Keratinocyte (primary cell): Measurements from ENCODE around the gene DIAPH1. TPM values are rescaled to one million over a fixed set of nuclear protein-coding genes. Genes with fewer than 3 reads are reported as not detected.

Experiments
- DNase-seq: peaks from one replicate; pipeline ENCODE4 v3.0.0-alpha.2; 2011; ENCODE audit warnings: low read depth, missing footprints, low spot score
- FAIRE-seq: peaks from 2 replicates; lab custom pipeline; 2011; peaks lifted over from hg19 to GRCh38; lab: Jason Lieb, UNC
- H2AFZ ChIP-seq: 2 replicates; pipeline ENCODE4 v1.6.0; 2012; ENCODE audit warnings: low read length, control low read depth, inconsistent platforms; ENCODE audit not compliant: control insufficient read depth
- H3K27ac ChIP-seq: 2 replicates; pipeline ENCODE4 v1.5.1; 2011; ENCODE audit warnings: low read length; ENCODE audit not compliant: control insufficient read depth, insufficient read depth
- H3K27me3 ChIP-seq: 3 replicates; pipeline ENCODE4 v1.6.0; 2011; ENCODE audit warnings: low read length; ENCODE audit not compliant: control insufficient read depth, insufficient read depth; ENCODE audit errors: extremely low read depth
- H3K36me3 ChIP-seq, 2 experiments: 2 replicates in 1 of 2; 3 replicates in 1 of 2; pipeline ENCODE4 v1.5.1; 2011; ENCODE audit warnings: low read length in 2 of 2, mild to moderate bottlenecking in 1 of 2; ENCODE audit not compliant: control insufficient read depth in 2 of 2, insufficient read depth in 2 of 2; ENCODE audit errors: extremely low read depth in 1 of 2
- H3K4me1 ChIP-seq: 3 replicates; pipeline ENCODE4 v1.5.1; 2011; ENCODE audit warnings: low read length; ENCODE audit not compliant: control insufficient read depth, insufficient read depth; ENCODE audit errors: extremely low read depth
- H3K4me2 ChIP-seq: 3 replicates; pipeline ENCODE4 v1.6.0; 2011; ENCODE audit warnings: low read depth, low read length; ENCODE audit not compliant: control insufficient read depth, insufficient read depth; ENCODE audit errors: extremely low read depth
- H3K4me3 ChIP-seq, 3 experiments: fragments of 200-600 bp in 1 of 3; sonication (generic) in 1 of 3; 2 replicates in 2 of 3; 3 replicates in 1 of 3; pipeline ENCODE4 v1.5.1; 2011 to 2016; ENCODE audit warnings: low read length in 3 of 3, mild to moderate bottlenecking in 3 of 3, control low read depth in 2 of 3, inconsistent platforms in 1 of 3, low read depth in 1 of 3, mixed read lengths in 1 of 3, mixed run types in 1 of 3, moderate library complexity in 1 of 3; ENCODE audit not compliant: control insufficient read depth in 2 of 3, insufficient read depth in 2 of 3; ENCODE audit errors: extremely low read depth in 1 of 3
- H3K79me2 ChIP-seq: 2 replicates; pipeline ENCODE4 v1.6.0; 2012; ENCODE audit warnings: low read length; ENCODE audit not compliant: control insufficient read depth, insufficient read depth
- H3K9ac ChIP-seq: 3 replicates; pipeline ENCODE4 v1.6.0; 2011; ENCODE audit warnings: low read length; ENCODE audit not compliant: control insufficient read depth, insufficient read depth; ENCODE audit errors: extremely low read depth
- H3K9me1 ChIP-seq: 3 replicates; pipeline ENCODE4 v1.6.0; 2011; ENCODE audit warnings: low read length; ENCODE audit not compliant: control insufficient read depth, insufficient read depth; ENCODE audit errors: extremely low read depth
- H3K9me3 ChIP-seq: 2 replicates; pipeline ENCODE4 v1.5.1; 2012; ENCODE audit warnings: low read depth, low read length; ENCODE audit not compliant: control insufficient read depth
- H4K20me1 ChIP-seq: 3 replicates; pipeline ENCODE4 v1.6.0; 2011; ENCODE audit warnings: low read length; ENCODE audit not compliant: control insufficient read depth, insufficient read depth; ENCODE audit errors: extremely low read depth
- CTCF ChIP-seq, 3 experiments: IDR thresholded peaks in 1 of 3; conservative IDR thresholded peaks in 1 of 3; optimal IDR thresholded peaks in 1 of 3; 2 replicates in 2 of 3; 3 replicates in 1 of 3; pipeline versions ENCODE3 to v1.5.1; 2011; ENCODE audit warnings: low read length in 3 of 3, mild to moderate bottlenecking in 3 of 3, moderate library complexity in 2 of 3, control low read depth in 1 of 3, inconsistent platforms in 1 of 3; ENCODE audit not compliant: insufficient read depth in 2 of 3; ENCODE audit errors: extremely low read depth in 1 of 3
- EZH2 ChIP-seq: IDR thresholded peaks from one replicate; pipeline ENCODE4 v1.6.1; 2012; ENCODE audit warnings: inconsistent platforms, mild to moderate bottlenecking, low read length, moderate library complexity
- dilution Hi-C: fragments of 300-500 bp; cut with MboI; formaldehyde crosslinking; loops from one replicate; pipeline ENCODE4 v1.7.0; 2020; ENCODE audit warnings: low sequenced_read_pairs; ENCODE audit not compliant: extremely low pct_ligation_motif_present
- polyA plus RNA-seq, 5 experiments: library from polyadenylated mRNA; depleted of rRNA in 3 of 5; stranded (reverse) in 3 of 5; stranded (forward) in 1 of 5; unstranded in 1 of 5; fragments of >200 nt; gene quantifications; 1 replicate in 1 of 5; 2 replicates in 3 of 5; 3 replicates in 1 of 5; pipeline versions ENCODE4 v1.2.1 to v1.2.3, GENCODE V29; 2011 to 2012; ENCODE audit warnings: missing spikeins in 2 of 5, low read depth in 1 of 5, low replicate concordance in 1 of 5

DIAPH1 gene
- polyA plus RNA-seq, 1 donor (not counting 4 experiments of a cell fraction or from before 2014, with no cell fraction given): 72.0 TPM

DNA sequence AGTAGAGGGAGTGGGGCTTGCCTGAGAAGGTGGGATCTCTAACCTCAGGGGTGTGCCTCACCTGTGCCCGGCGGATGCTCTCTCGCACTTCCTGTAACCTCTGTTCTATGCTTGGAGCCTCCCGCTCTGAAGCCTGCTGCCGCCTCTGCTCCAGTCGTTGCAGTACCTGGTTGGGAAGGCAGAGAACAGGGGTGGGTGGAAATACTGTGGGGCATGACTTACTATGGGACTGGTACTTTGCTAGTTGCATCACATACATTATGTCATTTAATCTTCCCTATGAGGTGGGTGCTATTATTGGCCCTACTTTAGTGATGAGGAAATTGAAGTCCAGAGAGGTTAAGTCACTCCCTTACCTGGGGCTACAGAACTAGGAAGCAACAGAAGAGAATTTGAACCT lies 27.2 kb upstream of the DIAPH1 start:
- no peaks in the 10 kb centered on the region for H3K79me2 ChIP-seq
- TF ChIP-seq EZH2: no peak
- no peak for TF ChIP-seq CTCF (optimal IDR thresholded peaks at IDR 0.05 in 1 of 3, IDR thresholded peaks at IDR 0.05 in 1 of 3, conservative IDR thresholded peaks at IDR 0.05 in 1 of 3; ENCODE audit: extremely low read depth in 1 of 3, insufficient read depth in 2 of 3, low read length in 3 of 3)
- no peak for DNase-seq
- no peak overlapping the region for H2AFZ ChIP-seq
- dilution Hi-C loops: no loop called here
- peaks cover 2% of the 10 kb centered on the region for H3K9me1 ChIP-seq
- no peak overlapping the region for H3K27ac ChIP-seq
- peaks cover 16% of the 10 kb centered on the region for H3K4me1 ChIP-seq
- H3K4me2 ChIP-seq: no peak overlapping the region
- peaks cover 4 to 8% of the 10 kb centered on the region in 2 experiments for H3K36me3 ChIP-seq
- FAIRE-seq: no peak
- no peaks in the 10 kb centered on the region for H3K9me3 ChIP-seq
- peaks cover 3% of the 10 kb centered on the region for H4K20me1 ChIP-seq
- no peaks in the 10 kb centered on the region for H3K27me3 ChIP-seq
- no peak overlapping the region for H3K4me3 ChIP-seq
- H3K9ac ChIP-seq: no peak overlapping the region

GRCh38 chr5:141641634-141642267 lies 23.0 kb upstream of the DIAPH1 start:
- DNase-seq: no peak
- H3K79me2 ChIP-seq: no peaks in the 10 kb centered on the region
- peaks cover 2% of the 10 kb centered on the region for H3K9me1 ChIP-seq
- H3K36me3 ChIP-seq: peaks cover 5 to 8% of the 10 kb centered on the region in 2 experiments
- peaks cover 3% of the 10 kb centered on the region for H4K20me1 ChIP-seq
- H3K9ac ChIP-seq: no peak overlapping the region
- no peak overlapping the region for H2AFZ ChIP-seq
- H3K27ac ChIP-seq: no peak overlapping the region
- H3K4me1 ChIP-seq: peaks cover 15% of the 10 kb centered on the region
- H3K4me2 ChIP-seq: no peak overlapping the region
- no peak overlapping the region for H3K4me3 ChIP-seq
- H3K9me3 ChIP-seq: no peaks in the 10 kb centered on the region
- peak; percentile 94 for FAIRE-seq
- dilution Hi-C loops: no loop called here
- TF ChIP-seq EZH2: no peak
- peak; percentile 35 to 65 (median 60) for TF ChIP-seq CTCF (optimal IDR thresholded peaks at IDR 0.05 in 1 of 3, IDR thresholded peaks at IDR 0.05 in 1 of 3, conservative IDR thresholded peaks at IDR 0.05 in 1 of 3; ENCODE audit: extremely low read depth in 1 of 3, insufficient read depth in 2 of 3, low read length in 3 of 3)
- H3K27me3 ChIP-seq: no peaks in the 10 kb centered on the region
